Spleen (tissue), 11 donors: ENCODE results near the gene MAN1C1. TPM values are rescaled to one million over a fixed set of nuclear protein-coding genes. Genes with fewer than 3 reads are reported as not detected.

Source experiments
- DNase-seq: peaks from one replicate; pipeline ENCODE4 v3.0.0-alpha.2; 2020
- H3K27ac ChIP-seq, 8 donors: fragments of 200-600 bp; sonication (generic) in 7 of 8; 1 replicate in 4 of 8; 2 replicates in 4 of 8; pipeline versions ENCODE4 v1.5.0 to v1.8.0; 2016 to 2021; ENCODE audit warnings: inconsistent platforms in 4 of 8, mild to moderate bottlenecking in 4 of 8, moderate library complexity in 1 of 8
- H3K27me3 ChIP-seq, 7 donors: fragments of 200-600 bp; sonication (generic) in 6 of 7; replicated peaks in 1 of 7; 1 replicate in 4 of 7; 2 replicates in 3 of 7; pipeline versions ENCODE4 v1.5.0 to v1.8.0; 2016 to 2021; ENCODE audit warnings: inconsistent platforms in 3 of 7, mild to moderate bottlenecking in 1 of 7
- H3K36me3 ChIP-seq, 6 donors: fragments of 200-600 bp; sonication (generic) in 5 of 6; 1 replicate in 4 of 6; 2 replicates in 2 of 6; pipeline versions ENCODE4 v1.5.0 to v1.8.0; 2016 to 2021; ENCODE audit warnings: inconsistent platforms in 2 of 6
- H3K4me1 ChIP-seq, 6 donors: fragments of 200-600 bp; sonication (generic) in 5 of 6; 1 replicate in 3 of 6; 2 replicates in 3 of 6; pipeline versions ENCODE4 v1.5.0 to v1.8.0; 2016 to 2021; ENCODE audit warnings: inconsistent platforms in 3 of 6
- H3K4me3 ChIP-seq, 8 donors: fragments of 200-600 bp; sonication (generic) in 7 of 8; 1 replicate in 4 of 8; 2 replicates in 4 of 8; pipeline versions ENCODE4 v1.5.0 to v1.8.0; 2016 to 2021; ENCODE audit warnings: inconsistent platforms in 4 of 8, mild to moderate bottlenecking in 4 of 8, moderate library complexity in 2 of 8
- H3K9me3 ChIP-seq, 8 donors: fragments of 200-600 bp; sonication (generic) in 7 of 8; 1 replicate in 4 of 8; 2 replicates in 4 of 8; pipeline versions ENCODE4 v1.5.0 to v1.8.0; 2016 to 2021; ENCODE audit warnings: inconsistent platforms in 4 of 8
- CTCF ChIP-seq, 11 experiments: fragments of 200-600 bp in 7 of 11; fragments of 450-650 bp in 4 of 11; sonication (generic) in 4 of 11; IDR thresholded peaks in 8 of 11; conservative IDR thresholded peaks in 3 of 11; 1 replicate in 7 of 11; 2 replicates in 4 of 11; pipeline versions ENCODE4 v1.4.0 to v1.8.0; 2016 to 2021; ENCODE audit warnings: antibody characterized with exemption in 11 of 11, inconsistent platforms in 4 of 11, mild to moderate bottlenecking in 1 of 11
- POLR2A ChIP-seq, 3 donors: fragments of 450-650 bp; IDR thresholded peaks; one replicate each; pipeline ENCODE4 v1.5.1; 2017; ENCODE audit warnings: antibody characterized with exemption in 3 of 3, mild to moderate bottlenecking in 1 of 3
- POLR2AphosphoS5 ChIP-seq, 3 donors: sonication (generic); formaldehyde crosslinking; IDR thresholded peaks; one replicate each; pipeline ENCODE4 v1.5.1; 2017; ENCODE audit warnings: antibody characterized with exemption in 3 of 3
- WGBS, 5 donors: extraction: QIAGEN DNeasy Blood & Tissue Kit in 3 of 5; methylation state at CpG; one replicate each; pipeline versions ENCODE4 v1.1.5 to v1.1.7; 2013 to 2018; 5-methylcytosine and 5-hydroxymethylcytosine counted together
- intact Hi-C: fragments of 100-400 bp; cut with DNase I; formaldehyde crosslinking; loops from one replicate; pipeline ENCODE4 v1.15.0; 2023; ENCODE audit warnings: low total_unique reads
- polyA plus RNA-seq, 3 donors: library from polyadenylated mRNA; stranded (reverse); fragments of 200-250 nt; gene quantifications; one replicate each; pipeline ENCODE4 v1.2.1, GENCODE V29; 2013
- total RNA-seq, 7 donors: library from RNA; depleted of rRNA in 3 of 7; stranded (reverse); fragments of >200 nt in 3 of 7; fragmentation: NEBNext Ultra II Directional in 4 of 7; extraction: Animal tissue kit (Norgen Biotek cat#: 25700) in 4 of 7; gene quantifications; one replicate each; pipeline versions ENCODE4 v1.1.0 to v1.2.1, GENCODE V29; 2016 to 2021
- donor health status: healthy with polysubstance abuse.
- donor health status: DM: no; HTN: no; CAD: no; lungs with moderate emphysema.
- donor health status: DM: no; HTN: no; CAD: no.
- donor health status: Bipolar disorder and iron deficiency.
- donor health status: healthy.
- donor health status: DM: no; HTN: no; CAD: no.
- donor health status: DM: yes; HTN: yes; CAD: no.

Gene MAN1C1
- total and polyA plus RNA-seq, 10 donors, result 4.6 to 54.3 (median 41.1) TPM

- TF ChIP-seq POLR2A (IDR thresholded peaks at IDR 0.05), result no peak
- no peak for TF ChIP-seq POLR2AphosphoS5 (IDR thresholded peaks at IDR 0.05)
- no peak for TF ChIP-seq CTCF (IDR thresholded peaks at IDR 0.05 in 8 of 11, conservative IDR thresholded peaks at IDR 0.05 in 3 of 11)
- intact Hi-C loops, result no loop called here
- Histone ChIP-seq H3K27me3 (no peaks in the 10 kb centered on the region), H3K27ac (no peak overlapping the region), H3K9me3 (no peaks in the 10 kb centered on the region), H3K4me1 (peaks cover 2 to 25% (median 10%) of the 10 kb centered on the region in 6 donors), H3K4me3 (no peak overlapping the region), H3K36me3 (peaks cover 0 to 35% (median 0%) of the 10 kb centered on the region in 6 donors)
- no peak for DNase-seq
- WGBS, 5 donors, result 94 to 97% (median 95%) methylated on average over 5 to 8 of the region's 8 CpGs
Observed at GRCh38 chr1:25748531-25749205, 132.1 kb downstream of the MAN1C1 start.

- peaks cover 0 to 52% (median 0%) of the 10 kb centered on the region in 6 donors for H3K36me3 ChIP-seq
- H3K27me3 ChIP-seq, result no peaks in the 10 kb centered on the region
- TF ChIP-seq POLR2A (IDR thresholded peaks at IDR 0.05) (no peak), POLR2AphosphoS5 (IDR thresholded peaks at IDR 0.05) (no peak), CTCF (IDR thresholded peaks at IDR 0.05 in 8 of 11, conservative IDR thresholded peaks at IDR 0.05 in 3 of 11) (no peak)
- no peak overlapping the region for H3K4me3 ChIP-seq
- H3K4me1 ChIP-seq, result peaks cover 0 to 23% (median 4%) of the 10 kb centered on the region in 6 donors
- intact Hi-C loops, result no loop called here
- DNase-seq, result no peak
- no peaks in the 10 kb centered on the region for H3K9me3 ChIP-seq
- WGBS, 5 donors, result 72 to 82% (median 78%) methylated on average over 6 of the region's 6 CpGs
- H3K27ac ChIP-seq, result no peak overlapping the region
Observed at GRCh38 chr1:25750923-25751605, 134.5 kb downstream of the MAN1C1 start.

DNA sequence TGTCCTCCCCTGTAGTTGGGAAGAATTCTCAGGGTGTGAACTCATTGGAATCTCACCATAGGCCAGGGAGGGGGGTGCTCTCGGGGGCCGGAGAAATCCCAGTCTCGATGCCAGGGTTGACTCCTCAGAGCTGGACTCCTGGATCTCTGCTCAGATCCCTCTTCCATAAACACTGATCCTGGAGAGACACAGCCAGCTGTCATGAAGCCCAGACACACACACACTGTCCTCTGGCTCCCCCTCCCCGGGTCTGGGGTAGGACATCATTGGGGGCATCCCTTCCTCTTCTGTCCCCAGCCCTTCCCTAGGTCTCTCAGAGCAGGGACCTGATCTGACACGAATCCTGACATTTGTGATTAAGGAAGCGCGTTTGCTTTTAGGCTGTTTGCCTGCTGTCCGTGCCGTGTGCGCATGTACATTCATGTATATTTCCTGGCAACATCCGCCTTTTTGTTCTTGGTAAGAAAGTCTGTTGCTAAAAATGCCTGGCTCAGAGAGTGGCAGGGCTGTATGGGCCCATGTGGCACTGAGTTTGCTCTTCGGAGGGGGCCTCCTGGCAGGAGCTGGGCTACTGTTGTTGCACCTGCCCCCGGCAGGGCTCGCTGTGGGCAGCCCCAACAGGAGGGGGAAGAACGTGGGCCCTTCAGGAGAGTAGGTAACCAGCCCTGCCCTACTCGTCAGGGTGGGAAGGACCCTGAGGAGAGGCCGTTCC is 138.0 kb downstream of the MAN1C1 start:
- Histone ChIP-seq H3K36me3 (peaks cover 0 to 60% (median 0%) of the 10 kb centered on the region in 6 donors), H3K4me3 (no peak overlapping the region), H3K27ac (no peak overlapping the region), H3K4me1 (peaks cover 0 to 26% (median 6%) of the 10 kb centered on the region in 6 donors), H3K9me3 (no peaks in the 10 kb centered on the region), H3K27me3 (no peaks in the 10 kb centered on the region)
- DNase-seq, result no peak
- TF ChIP-seq POLR2AphosphoS5 (IDR thresholded peaks at IDR 0.05) (no peak), CTCF (IDR thresholded peaks at IDR 0.05 in 8 of 11, conservative IDR thresholded peaks at IDR 0.05 in 3 of 11) (no peak), POLR2A (IDR thresholded peaks at IDR 0.05) (no peak)
- intact Hi-C loops, result no loop called here
- 43 to 71% (median 49%) methylated on average over 11 to 17 of the region's 17 CpGs for WGBS, 5 donors
